Transverse colon (tissue), 4 donors: ENCODE measurements around the gene OR52E5.

Experiments used
- EP300 ChIP-seq: sonication (generic); formaldehyde crosslinking; IDR thresholded peaks from one replicate; pipeline ENCODE4 v1.6.1; 2017; ENCODE audit warnings: antibody characterized with exemption, low read depth
- POLR2A ChIP-seq: fragments of 450-650 bp; IDR thresholded peaks from one replicate; pipeline ENCODE4 v1.6.1; 2016; ENCODE audit warnings: antibody characterized with exemption, mild to moderate bottlenecking, moderate library complexity
- POLR2AphosphoS5 ChIP-seq, 3 donors: sonication (generic); formaldehyde crosslinking; IDR thresholded peaks; one replicate each; pipeline ENCODE4 v1.6.1; 2016; ENCODE audit warnings: antibody characterized with exemption in 3 of 3
- TF ChIP-seq, protein P1 (sequence below), 5 experiments: fragments of 200-600 bp in 3 of 5; fragments of 450-650 bp in 2 of 5; sonication (generic) in 3 of 5; IDR thresholded peaks; 1 replicate in 2 of 5; 2 replicates in 3 of 5; pipeline ENCODE4 v1.5.1; 2016 to 2017; ENCODE audit warnings: antibody characterized with exemption in 5 of 5, inconsistent platforms in 3 of 5, mild to moderate bottlenecking in 2 of 5, moderate library complexity in 1 of 5

DNA sequence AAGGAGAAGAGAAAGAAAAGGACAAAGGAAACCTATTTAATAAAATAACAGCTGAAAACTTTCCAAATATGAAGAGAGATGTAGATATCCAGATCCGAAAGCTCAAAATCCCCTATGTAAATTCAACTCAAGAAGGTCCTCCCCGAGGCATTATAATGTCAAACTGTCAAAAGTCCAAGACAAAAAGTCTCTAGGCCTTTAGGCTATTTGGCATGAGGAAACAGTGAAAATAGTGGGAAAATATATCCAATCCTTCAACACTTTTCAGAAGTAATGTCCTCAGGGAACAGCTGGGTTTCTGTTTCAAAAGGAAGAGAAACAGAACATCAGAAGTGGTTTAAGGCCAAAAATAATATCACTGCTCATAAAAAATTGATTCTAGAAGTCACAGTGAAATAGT, 14.4 kb upstream of the OR52E5 start:
- TF ChIP-seq, protein P1, sequence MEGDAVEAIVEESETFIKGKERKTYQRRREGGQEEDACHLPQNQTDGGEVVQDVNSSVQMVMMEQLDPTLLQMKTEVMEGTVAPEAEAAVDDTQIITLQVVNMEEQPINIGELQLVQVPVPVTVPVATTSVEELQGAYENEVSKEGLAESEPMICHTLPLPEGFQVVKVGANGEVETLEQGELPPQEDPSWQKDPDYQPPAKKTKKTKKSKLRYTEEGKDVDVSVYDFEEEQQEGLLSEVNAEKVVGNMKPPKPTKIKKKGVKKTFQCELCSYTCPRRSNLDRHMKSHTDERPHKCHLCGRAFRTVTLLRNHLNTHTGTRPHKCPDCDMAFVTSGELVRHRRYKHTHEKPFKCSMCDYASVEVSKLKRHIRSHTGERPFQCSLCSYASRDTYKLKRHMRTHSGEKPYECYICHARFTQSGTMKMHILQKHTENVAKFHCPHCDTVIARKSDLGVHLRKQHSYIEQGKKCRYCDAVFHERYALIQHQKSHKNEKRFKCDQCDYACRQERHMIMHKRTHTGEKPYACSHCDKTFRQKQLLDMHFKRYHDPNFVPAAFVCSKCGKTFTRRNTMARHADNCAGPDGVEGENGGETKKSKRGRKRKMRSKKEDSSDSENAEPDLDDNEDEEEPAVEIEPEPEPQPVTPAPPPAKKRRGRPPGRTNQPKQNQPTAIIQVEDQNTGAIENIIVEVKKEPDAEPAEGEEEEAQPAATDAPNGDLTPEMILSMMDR (IDR thresholded peaks at IDR 0.05), result no peak
- TF ChIP-seq POLR2A, result no peak
- no peak for TF ChIP-seq POLR2AphosphoS5 (IDR thresholded peaks at IDR 0.05)
- no peak for TF ChIP-seq EP300
